Measurements from ENCODE around the gene PCBP3.

PCBP3 gene

DNA sequence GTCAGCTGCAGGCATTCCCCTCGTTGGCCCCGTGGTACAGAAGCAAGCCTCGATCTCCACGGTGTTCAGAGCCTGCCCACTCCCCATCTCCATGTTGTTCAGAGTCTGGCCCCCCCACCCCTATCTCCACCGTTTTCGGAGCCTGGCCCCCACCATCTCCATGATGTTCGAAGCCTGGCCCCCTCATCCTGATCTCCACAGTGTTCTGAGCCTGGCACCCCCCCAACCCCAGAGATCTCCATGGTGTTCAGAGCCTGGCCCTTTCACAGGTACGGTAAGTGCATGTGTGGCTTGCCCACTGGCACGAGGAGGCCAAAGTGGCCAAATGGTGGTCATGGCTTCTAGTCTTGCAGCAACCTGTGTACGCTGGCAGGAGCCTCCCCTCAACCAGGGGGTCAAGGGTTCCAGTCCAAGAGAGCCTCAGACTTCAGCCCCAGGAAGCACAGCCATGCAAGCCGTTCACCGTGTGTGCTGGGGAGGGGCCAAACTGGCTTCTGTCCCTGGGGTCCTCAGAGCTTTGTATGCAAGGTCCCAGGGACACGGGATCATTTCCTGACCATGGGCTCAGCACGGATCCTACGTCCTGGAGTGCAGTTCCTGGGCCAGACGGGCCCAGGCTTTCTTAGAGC lies 13.3 kb upstream of the PCBP3 start:
- no peak for TF ChIP-seq GATA2 (IDR thresholded peaks at IDR 0.05; ENCODE audit: low read depth, low read length)
- TF ChIP-seq GATA3 (IDR thresholded peaks at IDR 0.05; ENCODE audit: low read depth, low read length), result no peak

DNA sequence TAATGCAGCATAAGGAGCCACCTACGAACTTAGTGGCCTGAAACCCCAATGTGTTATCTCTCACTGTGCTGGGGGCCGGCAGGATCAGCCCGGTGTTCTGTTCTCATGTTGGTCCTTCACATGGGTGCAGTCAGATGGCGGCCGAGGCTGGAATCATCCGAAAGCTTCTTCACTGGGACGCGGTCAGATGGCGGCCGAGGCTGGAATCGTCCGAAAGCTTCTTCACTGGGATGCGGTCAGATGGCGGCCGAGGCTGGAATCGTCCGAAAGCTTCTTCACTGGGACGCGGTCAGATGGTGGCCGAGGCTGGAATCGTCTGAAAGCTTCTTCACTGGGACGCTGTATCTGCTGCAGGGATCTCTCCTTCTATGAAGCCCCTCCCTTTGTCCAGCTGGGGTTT lies 12.6 kb upstream of the PCBP3 start:
- TF ChIP-seq GATA2 (IDR thresholded peaks at IDR 0.05; ENCODE audit: low read depth, low read length) (no peak), GATA3 (IDR thresholded peaks at IDR 0.05; ENCODE audit: low read depth, low read length) (no peak)

GRCh38 chr21:45631540-45631939 lies 12.0 kb upstream of the PCBP3 start:
- no peak for TF ChIP-seq GATA3 (IDR thresholded peaks at IDR 0.05; ENCODE audit: low read depth, low read length)
- TF ChIP-seq GATA2 (IDR thresholded peaks at IDR 0.05; ENCODE audit: low read depth, low read length), result no peak

- no peak for TF ChIP-seq GATA3 (IDR thresholded peaks at IDR 0.05; ENCODE audit: low read depth, low read length)
- TF ChIP-seq GATA2 (IDR thresholded peaks at IDR 0.05; ENCODE audit: low read depth, low read length), result no peak
These were observed 11.4 kb upstream of the PCBP3 start for GRCh38 chr21:45632160-45632559.

- TF ChIP-seq GATA2 (IDR thresholded peaks at IDR 0.05; ENCODE audit: low read depth, low read length) (no peak), GATA3 (IDR thresholded peaks at IDR 0.05; ENCODE audit: low read depth, low read length) (no peak)
These were observed 10.8 kb upstream of the PCBP3 start for GRCh38 chr21:45632637-45633251.

DNA sequence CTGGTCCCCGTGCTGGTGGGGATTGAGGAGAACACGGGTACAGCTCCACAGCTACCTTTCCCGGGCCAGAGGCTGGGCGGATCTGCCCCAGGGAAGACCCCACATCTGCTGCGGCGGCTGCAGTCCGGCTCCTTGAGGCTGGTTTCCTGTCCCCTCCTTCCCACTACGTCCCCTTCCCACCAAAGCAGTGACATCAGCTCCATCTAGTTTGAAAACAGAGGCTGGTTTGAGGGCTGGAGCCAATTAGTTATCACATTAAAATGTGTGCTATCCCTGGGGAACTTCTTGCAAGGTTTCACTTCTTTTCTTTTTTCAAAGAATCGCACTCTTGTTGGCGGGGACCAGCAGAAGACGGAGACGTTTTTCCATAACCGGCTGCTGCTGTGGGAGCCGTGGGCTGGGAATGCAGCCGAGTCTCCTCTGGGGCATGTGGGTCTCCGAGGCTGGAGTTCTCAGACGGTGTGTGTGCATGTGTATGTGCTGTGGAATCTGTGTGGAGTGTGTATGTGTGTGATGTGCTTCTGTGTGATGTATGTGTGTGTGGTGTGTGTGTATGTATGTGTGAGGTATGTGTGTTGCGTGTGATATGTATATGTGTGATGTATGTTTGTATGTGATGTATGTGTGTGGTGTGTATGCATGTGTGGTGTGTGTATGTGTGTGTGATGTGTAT lies 8.9 kb upstream of the PCBP3 start:
- TF ChIP-seq GATA3 (IDR thresholded peaks at IDR 0.05; ENCODE audit: low read depth, low read length), result no peak
- TF ChIP-seq GATA2 (IDR thresholded peaks at IDR 0.05; ENCODE audit: low read depth, low read length), result no peak

GRCh38 chr21:45635271-45636151 lies 8.0 kb upstream of the PCBP3 start:
- TF ChIP-seq GATA3 (IDR thresholded peaks at IDR 0.05; ENCODE audit: low read depth, low read length) (no peak), GATA2 (IDR thresholded peaks at IDR 0.05; ENCODE audit: low read depth, low read length) (no peak)

GRCh38 chr21:45636459-45636858 lies 7.1 kb upstream of the PCBP3 start:
- TF ChIP-seq GATA2 (IDR thresholded peaks at IDR 0.05; ENCODE audit: low read depth, low read length) (no peak), GATA3 (IDR thresholded peaks at IDR 0.05; ENCODE audit: low read depth, low read length) (no peak)

DNA sequence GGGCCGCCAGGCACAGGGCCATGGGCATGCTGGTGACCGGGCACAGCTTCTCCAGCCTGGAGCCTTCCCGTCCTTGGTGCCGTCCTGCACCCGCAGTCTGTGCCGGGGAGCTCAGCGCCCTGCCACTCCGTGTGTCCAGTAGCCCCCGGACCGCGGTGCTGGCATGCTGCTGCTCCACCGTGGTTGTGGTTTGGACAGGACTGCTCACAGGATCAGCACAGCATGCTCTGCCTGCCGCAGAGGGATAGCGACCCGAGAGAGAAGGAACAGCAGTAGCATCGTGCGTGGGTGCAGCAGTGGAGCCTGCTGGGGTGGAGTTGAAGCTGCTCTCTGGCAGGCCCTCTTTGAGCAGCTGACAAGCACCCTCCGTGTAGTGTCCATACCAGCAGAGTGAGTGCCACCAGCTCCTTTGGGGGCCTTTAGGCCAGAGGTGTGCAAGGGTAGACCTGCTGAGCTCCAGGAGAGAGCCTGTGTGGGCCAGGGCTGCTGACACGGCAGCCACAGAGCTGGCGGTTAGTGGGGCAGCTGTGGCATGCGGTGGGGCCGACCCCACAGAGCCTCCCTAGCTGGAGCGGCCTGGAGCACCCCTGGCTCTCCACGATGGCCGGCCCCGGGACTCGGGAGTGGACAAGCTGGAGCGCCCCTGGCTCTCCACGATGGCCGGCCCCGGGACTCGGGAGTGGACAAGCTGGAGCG lies 6.4 kb upstream of the PCBP3 start:
- TF ChIP-seq GATA2 (IDR thresholded peaks at IDR 0.05; ENCODE audit: low read depth, low read length) (no peak), GATA3 (IDR thresholded peaks at IDR 0.05; ENCODE audit: low read depth, low read length) (no peak)

- TF ChIP-seq GATA3 (IDR thresholded peaks at IDR 0.05; ENCODE audit: low read depth, low read length), result no peak
- TF ChIP-seq GATA2 (IDR thresholded peaks at IDR 0.05; ENCODE audit: low read depth, low read length), result no peak
These were observed 5.6 kb upstream of the PCBP3 start for GRCh38 chr21:45637883-45638282.

GRCh38 chr21:45638707-45639106 lies 4.8 kb upstream of the PCBP3 start:
- TF ChIP-seq GATA2 (IDR thresholded peaks at IDR 0.05; ENCODE audit: low read depth, low read length) (no peak), GATA3 (IDR thresholded peaks at IDR 0.05; ENCODE audit: low read depth, low read length) (no peak)

DNA sequence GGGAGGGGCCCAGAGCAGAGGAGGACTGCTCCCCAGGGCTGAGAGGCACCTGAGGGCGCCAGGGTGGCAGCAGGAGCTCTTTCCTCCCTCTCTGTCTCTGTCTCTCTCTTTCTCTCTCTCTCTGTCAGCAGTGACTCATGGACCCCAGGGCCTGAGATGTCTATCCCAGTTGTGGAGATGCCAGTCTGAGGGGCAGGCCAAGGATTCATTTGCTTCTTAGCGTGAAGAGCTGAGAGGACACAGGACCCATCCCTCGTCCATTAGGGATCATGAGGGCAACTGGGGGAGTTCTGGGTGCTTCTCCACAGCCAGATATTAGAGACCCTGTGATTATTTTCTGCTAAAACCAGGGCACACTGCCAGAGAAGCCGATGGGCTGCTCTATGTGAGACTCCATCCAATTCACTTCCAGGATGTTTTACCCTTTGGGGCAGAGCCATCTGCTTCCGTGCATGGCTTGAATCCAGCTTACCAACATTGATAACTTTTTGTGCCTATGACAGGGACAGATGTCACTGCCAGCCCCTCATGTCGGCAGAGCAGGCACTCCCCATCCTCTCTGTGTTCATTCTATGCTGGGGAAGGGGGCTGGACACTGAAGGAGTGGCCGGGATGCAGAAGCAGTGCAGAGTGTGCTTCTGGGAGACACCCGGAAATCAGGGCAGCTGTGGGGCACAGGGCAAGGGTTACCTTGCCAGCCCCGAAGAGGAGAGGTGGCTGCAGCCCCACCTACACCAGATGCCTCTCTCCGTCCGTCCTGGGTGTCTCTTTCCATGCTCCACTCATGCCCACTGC lies 4.1 kb upstream of the PCBP3 start:
- TF ChIP-seq GATA2 (IDR thresholded peaks at IDR 0.05; ENCODE audit: low read depth, low read length), result no peak
- TF ChIP-seq GATA3 (IDR thresholded peaks at IDR 0.05; ENCODE audit: low read depth, low read length), result no peak
